Measurements from ENCODE around the gene RPL23.
A peak's percentile ranks its signal among the peaks of the same experiment; 100 is the strongest.

Gene RPL23

DNA sequence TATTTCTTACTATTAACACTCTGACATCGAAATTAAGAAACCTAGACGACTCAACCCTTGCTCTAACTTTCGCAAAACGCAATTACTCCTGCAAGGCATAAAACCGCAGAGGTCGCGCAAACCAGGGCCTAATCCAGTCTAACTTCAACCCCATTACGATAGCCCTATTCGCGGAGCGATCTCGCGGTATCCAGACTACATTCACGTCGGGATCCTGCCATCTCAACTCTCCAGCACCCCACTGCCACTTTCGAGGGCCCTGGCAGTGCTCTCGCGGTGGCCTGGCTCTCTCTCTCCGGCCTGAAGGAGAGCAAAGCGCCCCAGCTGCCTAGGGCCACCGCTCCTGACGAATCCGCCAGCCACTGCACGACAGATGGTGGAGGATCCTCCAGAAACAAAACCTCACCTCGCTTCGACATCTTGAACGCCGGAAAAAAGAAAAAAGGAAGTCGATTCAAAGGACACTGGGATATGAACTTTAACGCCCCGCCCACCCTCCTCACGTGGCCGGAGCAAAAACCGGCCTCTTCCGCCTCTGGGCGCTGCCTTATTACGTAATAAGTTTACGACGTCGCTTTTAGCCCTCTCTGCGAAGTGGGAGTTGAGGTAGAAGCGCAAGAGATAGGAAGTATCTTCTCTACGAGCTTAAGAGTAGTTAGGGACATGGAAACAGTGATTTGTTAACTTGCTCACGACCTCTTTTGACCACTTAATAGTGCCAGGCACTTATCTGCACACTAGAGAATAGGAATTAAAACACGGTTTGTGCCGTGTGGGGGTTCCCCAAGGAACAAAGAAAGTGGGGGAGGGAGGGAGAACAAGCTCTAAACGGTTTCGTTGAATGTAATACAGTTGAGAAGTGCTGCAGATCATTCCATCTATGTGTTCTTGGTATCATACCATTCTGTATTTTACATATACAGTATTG is at the start of gene RPL23:
TSS of gene RPL23 (minus strand) at position 430 of the 928 bp plus-strand sequence. CDS start at position 419, 11 bp downstream.
- DNase-seq: peak; percentile 86

DNA sequence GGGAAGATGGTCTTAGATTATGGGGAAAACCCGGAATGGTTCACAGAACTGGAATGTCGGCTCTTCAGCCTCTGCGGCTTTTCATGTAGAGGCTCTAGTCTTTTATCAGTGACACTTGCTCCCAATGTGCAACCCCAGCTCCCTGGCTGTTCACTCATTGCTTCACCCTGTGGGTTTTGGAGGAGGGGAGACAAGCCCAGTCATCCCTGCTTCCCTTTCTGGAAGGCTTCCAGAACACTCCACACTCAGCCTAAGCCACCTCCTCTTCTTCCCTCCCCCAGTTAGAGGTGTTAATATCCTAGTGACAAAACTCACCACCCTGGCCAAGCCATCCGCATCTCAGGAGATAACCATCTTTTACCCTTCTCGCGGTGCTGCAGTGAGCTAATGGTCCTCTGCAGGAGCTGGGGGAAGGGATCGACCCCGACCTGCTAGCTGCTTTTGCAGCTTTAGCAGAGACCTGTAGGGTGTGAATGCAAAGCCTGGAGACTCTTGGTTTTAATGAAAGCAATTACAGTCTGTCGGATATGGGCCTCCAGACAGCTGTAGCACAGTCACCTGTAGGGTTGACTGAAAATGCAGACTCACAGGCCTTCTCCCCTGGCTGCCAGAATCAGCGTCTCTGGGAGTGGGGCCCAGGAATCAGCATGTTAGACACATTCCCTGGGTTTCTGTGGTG is 47.6 kb upstream of the RPL23 start:
- peak; percentile 78 for DNase-seq

DNA sequence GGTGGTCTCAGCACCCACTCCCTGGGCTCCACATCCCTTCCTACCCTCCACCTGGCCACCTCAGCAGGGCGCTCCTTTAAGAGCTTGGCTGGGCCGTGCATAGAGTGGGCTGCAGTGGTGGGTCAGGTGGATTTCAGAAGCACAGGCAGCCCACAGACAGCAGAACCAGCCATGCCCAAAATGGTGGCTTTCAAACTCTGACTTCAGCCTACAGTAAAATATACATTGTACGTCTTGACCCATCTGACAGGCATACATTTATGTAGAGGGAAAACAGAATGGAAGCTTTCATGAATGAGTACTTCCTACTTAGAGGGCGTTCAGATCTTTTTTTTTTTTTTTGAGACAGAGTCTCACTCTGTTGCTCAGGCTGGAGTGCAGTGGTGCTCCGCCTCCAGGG is 45.9 kb upstream of the RPL23 start:
- DNase-seq: no peak

DNA sequence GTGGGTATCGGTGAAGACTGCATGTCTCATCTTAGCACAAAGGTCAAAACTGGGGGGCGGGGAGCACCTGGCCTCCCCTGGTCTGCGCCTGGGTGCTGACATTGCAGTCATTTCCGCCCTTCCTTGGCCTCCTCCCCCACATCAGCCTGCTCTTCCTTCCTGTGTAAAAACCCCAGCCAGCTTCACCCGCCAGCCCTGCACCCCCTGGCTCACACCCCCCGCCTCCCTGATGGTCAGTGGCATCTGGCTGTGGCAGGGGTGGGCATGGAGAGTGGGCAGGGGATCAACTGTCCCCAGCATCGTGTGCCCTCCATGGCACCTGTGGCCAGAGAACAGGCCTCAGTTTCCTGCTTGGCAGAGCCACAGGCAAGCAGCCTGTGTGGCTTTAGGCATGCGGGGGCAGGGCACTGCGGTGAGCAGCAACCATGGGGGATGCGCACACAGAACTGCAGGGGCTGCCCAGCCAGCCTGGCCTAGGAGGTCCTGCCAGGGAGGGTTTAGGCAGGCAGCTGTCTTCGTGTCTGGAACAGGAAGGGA is 45.4 kb upstream of the RPL23 start:
- DNase-seq: no peak

DNA sequence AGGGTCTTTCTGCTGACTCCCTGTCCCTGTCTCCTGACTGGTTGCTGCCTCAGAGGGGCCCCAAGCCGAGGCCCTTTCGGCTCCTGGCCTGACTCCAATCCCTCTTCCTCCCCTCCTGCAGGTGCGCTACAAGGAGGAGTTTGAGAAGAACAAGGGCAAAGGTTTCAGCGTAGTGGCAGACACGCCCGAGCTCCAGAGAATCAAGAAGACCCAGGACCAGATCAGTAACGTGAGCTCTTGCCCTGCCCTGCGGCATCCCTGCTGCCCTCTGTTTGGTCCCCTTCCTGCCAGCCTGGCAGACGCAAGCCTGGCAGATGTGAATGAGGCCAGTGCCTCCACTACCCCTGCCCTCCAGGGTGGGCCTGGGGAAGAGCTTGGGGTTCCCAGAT is 44.8 kb upstream of the RPL23 start:
- no peak for DNase-seq

DNA sequence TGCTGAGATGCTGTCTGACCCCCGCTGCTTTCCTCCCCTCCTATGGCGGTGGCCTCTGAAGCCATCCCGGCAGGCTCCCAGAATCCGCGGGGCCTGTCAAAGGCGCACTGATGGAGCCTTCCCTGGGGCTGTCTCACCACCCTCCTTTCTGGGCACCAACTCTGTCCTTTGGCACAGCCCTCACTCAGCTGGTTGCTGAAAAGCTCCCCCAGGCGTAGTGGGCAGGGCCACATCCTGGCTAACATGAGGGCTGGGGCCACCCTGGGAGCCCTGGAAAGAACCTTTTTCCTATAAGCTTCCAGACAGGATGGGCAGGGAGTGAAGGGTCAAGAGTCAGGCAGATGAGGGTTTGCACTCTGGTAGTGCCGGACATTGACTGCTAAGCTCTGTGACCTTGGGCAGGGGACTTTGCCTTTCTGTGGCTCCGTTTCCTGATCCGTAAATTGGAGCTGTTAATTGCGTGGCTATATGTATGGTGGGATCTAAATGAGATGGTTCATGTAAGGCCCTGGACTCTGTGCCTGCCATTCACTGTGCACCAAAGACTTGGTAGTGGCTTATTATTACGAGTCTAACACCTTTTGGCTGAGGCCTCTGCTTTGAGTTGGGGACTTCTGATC is 44.3 kb upstream of the RPL23 start:
- DNase-seq: no peak

DNA sequence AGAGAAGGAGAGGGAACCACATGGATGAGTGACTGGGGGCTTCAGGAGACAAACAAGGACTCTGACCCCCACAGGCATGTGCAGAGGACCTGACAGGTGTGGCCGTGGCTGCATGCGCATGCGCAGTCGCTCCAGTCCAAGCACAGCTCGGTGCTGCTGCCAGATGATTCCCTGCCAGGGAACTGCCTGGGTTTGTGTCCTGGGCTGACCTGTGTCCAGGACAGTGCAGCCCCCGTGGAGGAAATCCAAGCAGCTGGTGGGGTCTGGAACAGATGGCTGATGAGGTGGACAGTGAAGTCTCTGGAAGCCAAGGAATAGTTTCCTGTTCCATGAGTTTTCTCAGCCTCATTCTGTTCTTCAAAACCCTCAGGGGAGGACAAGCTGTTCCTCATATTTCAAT is 43.7 kb upstream of the RPL23 start:
- no peak for DNase-seq

DNA sequence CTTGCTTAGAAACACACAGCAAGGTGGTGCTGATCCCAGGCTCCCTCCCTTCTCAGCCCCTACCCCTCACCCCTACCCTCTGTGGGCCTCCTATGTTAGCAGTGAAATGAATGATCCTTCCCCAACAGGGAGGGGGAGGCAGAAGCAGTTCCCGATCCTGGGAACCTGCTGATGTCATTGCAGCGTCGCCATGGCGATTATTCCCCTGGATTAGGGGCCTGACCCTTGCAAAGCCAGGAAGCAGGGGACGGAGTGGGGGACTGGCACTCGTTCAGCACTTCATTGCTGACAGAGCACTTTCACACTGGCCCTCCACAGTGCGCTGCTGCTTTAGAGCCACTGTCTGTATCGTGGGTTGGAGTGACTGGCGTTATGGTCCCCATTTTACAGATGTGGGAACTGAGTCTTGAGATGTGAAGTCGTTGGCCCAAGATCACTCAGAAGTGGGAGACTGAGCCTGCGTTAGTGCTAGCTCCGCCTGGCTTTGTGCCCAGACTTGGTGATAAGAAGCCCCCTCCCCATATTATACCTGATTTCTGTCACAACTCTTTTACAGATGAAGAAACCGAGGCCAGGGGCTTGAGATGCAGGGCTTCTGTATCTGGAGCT is 42.9 kb upstream of the RPL23 start:
- no peak for DNase-seq

DNA sequence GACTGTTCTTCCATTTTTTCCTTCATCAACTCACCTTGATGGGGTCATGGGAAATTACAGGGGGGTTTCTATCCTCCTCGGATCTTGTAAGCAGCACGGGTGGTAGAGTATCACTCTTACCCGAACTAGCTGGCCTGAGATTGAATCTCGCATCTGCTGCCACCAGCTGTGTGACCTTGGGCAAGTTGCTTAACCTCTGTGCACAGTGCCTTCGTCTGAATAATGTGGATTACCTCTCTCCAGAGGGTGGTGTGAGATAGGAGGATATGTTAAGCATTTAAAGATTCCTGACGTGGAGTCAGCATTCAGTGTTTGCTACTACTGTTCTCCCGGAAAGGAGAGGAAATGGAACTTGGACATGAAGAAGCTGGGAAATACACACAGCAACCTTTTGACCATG is 40.8 kb upstream of the RPL23 start:
- no peak for DNase-seq

DNA sequence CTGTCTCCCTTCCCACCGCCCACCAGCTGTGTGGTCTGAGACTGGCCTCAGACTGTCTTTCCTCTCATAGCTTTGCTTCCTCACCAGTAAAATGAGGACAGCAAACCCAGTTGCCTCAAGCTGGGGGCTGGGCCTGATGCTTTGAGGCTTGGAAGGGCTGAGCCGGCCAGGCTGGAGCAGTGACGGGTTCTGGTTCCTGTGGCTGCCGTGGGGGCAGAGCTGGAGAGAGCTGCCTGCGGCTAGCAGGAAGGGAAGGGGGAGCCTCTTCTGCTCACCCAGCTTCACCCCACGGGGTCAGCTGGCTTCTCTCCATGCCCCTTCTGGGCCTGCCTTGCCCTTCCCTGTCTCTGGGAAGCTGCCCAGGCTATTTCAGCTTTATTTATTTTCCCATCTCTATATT is 40.1 kb upstream of the RPL23 start:
- no peak for DNase-seq

DNA sequence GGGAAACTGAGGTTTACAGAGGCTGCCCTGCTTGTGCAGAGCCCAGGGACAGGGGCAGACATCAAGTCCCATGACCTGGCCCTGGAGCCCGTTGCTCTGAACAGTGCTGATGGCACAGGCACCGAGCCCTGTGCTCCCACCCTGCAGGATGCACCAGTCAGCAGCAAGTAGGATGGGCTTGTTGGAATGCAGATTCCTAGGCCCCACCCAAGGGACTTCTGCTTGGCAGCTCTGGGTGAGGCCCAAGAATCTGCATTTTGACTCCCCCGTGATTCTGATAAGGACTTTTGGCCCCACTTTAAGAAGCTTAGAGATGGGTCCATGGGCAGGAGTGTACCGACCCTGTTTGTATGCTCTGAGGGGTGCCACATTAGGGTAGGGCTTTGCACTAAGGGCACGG is 39.6 kb upstream of the RPL23 start:
- DNase-seq: no peak

DNA sequence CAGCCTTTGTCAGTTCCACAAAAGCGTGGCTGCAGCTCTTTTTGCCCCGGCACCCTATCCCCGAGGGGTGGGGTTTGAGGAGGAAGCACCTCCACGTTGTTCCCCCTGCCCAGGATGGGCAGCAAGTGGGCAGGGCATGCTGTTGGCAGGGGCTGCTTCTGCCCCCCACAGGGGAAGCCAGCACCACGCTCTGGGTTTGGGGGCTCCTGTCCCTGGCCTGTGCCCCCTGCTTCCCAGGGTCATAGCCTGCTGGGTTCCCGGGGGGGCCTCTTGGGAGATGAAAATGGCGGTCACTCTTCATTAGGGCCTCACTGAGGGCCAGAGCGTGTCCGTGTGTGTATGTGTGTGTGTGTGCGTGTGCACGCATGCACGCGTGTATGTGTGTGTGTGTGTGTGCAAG is 39.1 kb upstream of the RPL23 start:
- DNase-seq: no peak

DNA sequence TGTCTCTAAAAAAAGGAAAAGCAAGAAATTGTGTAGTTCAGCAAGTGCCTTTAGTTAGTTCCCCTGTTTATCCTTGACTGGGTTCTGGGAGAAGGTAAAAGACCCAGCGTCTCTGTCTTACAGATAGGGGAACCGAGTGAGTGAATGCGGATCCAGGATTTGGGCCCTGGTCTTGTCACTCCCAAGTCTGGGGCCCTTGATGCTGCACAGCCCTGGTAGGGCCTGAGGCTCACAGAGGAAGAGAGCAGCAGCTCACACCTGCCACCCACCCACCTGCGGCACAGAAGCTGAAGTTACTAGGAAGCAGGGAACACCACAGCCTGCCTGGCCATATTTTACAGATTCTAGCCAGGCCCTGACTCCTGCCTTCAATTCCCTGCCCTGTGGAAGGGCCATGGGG is 38.6 kb upstream of the RPL23 start:
- DNase-seq: no peak

DNA sequence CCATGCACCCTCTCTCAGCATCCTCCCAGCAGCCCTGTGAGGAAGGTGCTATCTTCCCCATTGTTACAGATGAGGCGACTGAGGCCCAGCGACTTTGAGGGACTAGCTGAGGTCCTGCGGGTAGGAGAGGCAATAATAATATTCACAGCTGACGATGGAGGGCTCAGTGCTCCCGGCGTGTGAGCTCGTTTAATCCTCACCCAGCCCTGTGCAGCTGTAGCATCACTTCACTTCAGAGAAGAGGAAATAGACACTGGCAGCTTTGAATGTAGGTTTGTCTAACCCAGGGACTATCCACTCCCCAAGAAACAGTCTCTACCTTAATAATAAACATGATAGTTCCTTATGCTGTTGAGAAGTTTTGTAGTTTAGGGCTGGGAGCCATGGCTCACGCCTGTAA is 37.9 kb upstream of the RPL23 start:
- no peak for DNase-seq

DNA sequence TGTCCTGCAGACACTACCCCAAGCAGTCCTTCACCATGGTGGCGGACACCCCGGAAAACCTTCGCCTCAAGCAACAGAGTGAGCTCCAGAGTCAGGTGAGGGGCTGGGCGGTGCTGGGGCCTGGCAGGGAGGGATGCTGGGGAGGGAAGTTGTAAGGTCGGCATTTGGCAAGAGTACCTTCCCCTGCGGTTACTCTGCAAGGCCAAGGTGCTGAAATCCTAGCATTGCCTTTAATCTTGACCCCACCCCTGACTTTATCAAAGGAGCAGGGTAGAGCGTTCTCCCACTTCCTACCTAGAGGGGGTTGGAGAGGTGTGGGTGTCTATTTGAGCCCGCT is 36.9 kb upstream of the RPL23 start:
- DNase-seq: no peak

DNA sequence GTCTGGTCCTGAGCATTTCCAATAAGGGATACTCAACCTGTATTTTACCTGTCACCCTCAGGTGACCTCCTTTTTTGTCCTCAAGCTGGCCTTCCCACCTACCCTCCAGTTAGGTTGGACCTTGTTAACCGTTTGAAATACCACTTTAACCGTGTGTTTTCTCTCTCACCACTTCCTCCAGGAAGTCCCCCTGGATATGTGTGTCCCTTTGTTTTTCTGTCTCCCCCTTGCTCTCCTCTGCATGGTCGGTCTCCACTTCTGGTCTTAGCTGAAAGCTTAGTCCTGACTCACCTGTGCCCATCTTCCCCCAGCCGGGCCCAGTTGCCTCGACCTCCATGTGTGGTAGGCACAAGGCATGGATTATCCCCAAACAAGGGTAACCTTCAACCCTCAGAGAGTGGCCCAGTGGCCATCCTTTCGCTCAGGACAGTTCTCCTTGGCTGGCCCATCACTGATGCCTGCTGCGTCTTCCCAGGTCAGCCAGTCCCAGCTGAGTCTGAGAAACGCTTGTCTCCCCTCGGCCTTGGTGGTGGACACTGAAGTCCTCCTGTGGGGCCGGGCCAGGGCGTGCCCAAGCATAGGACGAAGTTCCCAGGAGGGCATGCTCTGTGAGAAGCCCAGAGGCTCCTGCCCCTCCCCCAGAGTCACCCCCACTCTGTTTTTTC is 36.4 kb upstream of the RPL23 start:
- DNase-seq: no peak

DNA sequence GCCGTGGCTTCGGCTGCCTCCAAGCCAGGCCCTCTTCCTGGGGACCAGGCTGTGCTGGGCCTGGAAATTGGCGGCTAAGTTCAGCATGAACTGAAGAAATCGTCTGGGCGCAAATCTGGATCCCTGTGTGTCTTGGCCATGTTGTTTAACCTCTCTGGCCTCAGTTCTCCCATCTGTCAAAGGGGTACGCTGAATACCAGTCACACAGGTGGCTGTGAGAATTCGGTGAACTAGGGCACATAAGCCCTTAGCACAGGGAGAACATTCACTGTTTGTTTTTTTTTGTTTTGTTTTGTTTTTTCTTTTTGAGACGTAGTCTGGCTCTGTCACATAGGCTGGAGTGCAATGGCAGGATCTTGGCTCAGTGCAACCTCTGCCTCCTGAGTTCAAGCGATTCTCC is 35.3 kb upstream of the RPL23 start:
- DNase-seq: no peak

DNA sequence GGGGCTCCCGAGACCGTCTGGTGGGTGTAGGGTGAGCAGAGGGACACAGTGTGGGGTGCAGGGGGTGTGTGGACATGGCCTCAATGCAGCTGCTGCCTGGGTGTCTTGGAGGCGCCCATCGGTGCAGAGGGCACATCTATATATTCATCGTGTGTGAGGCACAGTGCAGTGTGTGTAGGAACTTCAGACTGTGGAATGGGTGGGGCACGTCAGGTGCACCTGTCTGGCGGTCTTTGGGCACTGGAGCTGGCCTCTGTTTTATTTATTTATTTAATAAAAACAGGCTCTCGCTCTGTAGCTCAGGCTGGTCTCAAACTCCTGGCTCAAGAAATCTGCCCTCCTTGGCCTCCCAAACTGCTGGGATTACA is 33.1 kb upstream of the RPL23 start:
- no peak for DNase-seq

DNA sequence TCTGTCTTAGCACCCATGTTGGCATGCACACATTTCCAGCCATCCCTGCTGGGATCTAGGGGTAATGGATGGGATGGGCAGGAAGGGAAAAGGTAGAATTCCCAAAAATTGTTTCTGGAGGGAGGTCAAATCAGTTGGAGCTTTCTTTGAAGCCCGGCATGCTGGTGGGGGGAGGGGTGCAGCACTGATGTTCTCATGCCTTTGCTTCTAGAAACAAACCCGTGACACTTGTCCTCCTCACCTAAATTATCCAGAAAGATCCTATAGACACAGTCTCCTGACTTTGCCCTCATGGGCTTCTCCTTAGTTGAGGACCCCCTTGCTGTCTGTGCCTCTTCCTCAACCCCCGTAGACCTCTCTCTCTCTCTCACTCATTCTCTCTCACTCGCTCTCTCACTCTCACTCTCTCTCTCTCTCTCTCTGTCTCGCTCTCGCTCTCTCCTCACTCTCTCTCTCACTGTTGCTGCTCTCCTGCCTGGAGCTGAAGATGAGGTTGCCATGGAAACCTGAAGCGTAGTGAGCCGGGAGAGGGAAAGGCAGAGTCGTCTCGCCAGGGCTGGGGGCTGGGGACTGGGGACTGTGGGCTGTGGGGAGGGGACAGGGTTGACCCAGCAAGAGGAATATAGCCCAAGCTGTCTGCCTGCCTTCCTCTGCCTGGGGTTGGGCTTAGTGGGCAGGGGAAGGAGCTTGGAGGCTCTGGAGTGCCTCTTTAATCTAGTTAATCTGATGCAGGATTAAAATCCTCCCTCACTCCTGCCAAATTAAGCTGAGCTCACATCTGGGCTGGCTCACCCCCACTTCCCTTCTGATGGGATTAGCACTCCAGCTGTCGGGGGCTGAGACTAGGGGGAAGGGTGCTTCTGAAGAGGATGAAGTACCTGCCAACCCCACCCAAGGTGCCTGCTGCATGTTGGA is 32.5 kb upstream of the RPL23 start:
- DNase-seq: no peak

DNA sequence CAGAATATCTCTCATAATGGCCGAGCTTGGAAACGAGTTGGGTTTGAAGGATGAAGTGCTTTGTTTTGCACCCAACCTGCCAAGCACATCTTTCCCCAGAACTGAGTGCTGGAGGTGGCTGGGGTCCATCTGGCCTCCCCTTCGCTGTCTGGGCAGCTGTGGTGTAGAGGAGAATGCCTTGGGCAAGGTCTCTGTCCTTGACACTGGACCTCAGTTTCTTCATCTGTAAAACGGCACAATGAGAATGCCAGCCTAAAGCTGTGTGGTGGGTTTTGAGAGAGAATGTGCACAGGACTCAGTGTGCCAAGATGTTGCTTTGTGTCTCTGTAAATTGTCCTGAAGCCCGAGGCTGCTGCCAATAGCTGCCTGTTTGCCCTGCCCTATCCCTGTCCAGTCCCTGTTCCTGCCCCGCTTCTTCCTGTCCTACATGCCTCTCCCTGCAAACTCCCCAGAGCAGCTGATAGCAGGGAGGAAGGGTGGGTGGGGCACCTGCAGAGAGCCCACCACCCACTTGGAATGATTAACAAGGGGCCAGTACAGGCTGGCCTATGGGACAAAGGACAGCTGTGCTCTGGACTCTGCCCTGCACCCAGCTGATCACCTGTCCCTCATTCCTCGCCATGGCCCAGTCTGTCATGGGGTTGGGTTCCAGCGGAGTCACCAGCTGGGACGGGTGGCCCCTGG is 31.7 kb upstream of the RPL23 start:
- no peak for DNase-seq
